ENCODE data around the gene SLC12A2.

DNA sequence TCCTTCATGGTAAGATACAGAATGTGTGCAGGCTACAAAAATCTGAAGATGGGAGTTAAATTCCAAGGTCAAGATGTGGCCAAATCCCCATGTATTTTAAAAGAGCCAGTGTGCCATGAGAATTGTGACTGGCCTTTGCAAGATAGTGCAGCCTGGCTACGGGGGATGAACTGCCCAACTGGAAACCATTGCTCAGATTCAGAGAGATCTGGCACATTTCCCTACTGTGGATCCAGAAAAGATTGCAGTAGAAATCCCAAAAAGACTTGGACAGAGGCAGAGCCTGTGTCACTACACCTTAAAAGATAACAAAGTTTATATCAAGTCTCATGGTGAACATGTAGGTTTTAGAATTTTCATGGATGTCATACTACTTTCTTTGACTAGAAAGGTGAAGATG is 26.2 kb downstream of the SLC12A2 start:
- TF ChIP-seq, protein P1, sequence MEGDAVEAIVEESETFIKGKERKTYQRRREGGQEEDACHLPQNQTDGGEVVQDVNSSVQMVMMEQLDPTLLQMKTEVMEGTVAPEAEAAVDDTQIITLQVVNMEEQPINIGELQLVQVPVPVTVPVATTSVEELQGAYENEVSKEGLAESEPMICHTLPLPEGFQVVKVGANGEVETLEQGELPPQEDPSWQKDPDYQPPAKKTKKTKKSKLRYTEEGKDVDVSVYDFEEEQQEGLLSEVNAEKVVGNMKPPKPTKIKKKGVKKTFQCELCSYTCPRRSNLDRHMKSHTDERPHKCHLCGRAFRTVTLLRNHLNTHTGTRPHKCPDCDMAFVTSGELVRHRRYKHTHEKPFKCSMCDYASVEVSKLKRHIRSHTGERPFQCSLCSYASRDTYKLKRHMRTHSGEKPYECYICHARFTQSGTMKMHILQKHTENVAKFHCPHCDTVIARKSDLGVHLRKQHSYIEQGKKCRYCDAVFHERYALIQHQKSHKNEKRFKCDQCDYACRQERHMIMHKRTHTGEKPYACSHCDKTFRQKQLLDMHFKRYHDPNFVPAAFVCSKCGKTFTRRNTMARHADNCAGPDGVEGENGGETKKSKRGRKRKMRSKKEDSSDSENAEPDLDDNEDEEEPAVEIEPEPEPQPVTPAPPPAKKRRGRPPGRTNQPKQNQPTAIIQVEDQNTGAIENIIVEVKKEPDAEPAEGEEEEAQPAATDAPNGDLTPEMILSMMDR (conservative IDR thresholded peaks at IDR 0.05) = no peak
- TF ChIP-seq ZFX (IDR thresholded peaks at IDR 0.05) = no peak
